ENCODE data around the gene PDE4D. TPM values are rescaled to one million over a fixed set of nuclear protein-coding genes. Genes with fewer than 3 reads are reported as not detected.

Gene PDE4D
- total RNA-seq, 4 donors from 2014 or later, result 14.7 to 36.3 (median 24.7) TPM

DNA sequence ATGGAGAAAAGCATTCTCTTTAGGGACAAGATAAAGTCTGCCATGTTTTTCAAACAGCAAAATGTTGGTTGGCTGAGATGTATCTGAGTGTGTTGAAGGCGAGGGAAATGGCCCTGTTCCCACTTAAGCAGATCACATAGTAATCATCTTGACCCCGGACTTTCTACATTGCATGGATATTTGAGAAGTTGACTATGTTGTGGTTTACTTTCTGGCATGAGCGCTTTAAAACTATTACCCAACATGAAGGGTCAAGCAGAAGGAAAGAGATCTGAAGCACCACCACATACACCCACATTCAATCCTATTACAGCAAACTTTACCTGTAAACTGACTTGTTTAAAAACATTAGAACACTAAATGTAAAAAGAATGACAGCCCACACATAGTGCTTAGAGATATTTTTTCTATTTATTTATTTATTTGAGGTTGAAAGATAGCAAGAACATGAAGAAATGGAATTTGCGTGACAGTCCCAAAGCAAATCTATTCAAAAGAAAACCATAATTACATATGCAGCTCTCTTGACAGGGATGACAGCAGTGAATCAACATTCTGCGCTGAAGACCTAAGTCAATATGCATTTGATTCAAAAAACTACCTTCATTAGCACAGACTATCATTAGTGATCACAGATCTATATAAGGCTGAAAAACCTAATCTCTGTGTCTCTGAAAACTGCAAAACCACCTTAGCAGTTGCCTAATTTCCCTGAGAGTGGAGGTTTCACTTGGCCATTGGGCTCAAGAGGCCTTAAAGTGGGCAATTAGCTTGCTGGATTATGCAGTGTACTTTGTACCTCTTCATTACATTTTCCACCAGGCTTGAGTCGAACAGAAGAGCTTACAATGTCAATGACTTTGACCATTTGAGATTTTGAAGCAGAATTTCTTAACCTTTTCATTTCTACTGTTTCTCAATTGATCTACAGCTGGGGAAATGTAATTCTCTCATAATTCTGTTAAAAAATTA, 195.0 kb downstream of the PDE4D start:
- Histone ChIP-seq H3K4me1 (no peaks in the 10 kb centered on the region), H3K27ac (no peak overlapping the region), H3K9me3 (no peaks in the 10 kb centered on the region), H3K36me3 (no peaks in the 10 kb centered on the region), H3K27me3 (no peaks in the 10 kb centered on the region), H3K4me3 (replicated peaks in 1 of 3) (no peak overlapping the region)
- WGBS, 2 donors, result 68 to 77% methylated on average over 6 of the region's 6 CpGs
- DNase-seq, result no peak
- no peak for TF ChIP-seq POLR2A (IDR thresholded peaks at IDR 0.05)
- TF ChIP-seq, protein P1, sequence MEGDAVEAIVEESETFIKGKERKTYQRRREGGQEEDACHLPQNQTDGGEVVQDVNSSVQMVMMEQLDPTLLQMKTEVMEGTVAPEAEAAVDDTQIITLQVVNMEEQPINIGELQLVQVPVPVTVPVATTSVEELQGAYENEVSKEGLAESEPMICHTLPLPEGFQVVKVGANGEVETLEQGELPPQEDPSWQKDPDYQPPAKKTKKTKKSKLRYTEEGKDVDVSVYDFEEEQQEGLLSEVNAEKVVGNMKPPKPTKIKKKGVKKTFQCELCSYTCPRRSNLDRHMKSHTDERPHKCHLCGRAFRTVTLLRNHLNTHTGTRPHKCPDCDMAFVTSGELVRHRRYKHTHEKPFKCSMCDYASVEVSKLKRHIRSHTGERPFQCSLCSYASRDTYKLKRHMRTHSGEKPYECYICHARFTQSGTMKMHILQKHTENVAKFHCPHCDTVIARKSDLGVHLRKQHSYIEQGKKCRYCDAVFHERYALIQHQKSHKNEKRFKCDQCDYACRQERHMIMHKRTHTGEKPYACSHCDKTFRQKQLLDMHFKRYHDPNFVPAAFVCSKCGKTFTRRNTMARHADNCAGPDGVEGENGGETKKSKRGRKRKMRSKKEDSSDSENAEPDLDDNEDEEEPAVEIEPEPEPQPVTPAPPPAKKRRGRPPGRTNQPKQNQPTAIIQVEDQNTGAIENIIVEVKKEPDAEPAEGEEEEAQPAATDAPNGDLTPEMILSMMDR (IDR thresholded peaks at IDR 0.05), result no peak
- intact Hi-C loops (cut with DNase I), result no loop called here

DNA sequence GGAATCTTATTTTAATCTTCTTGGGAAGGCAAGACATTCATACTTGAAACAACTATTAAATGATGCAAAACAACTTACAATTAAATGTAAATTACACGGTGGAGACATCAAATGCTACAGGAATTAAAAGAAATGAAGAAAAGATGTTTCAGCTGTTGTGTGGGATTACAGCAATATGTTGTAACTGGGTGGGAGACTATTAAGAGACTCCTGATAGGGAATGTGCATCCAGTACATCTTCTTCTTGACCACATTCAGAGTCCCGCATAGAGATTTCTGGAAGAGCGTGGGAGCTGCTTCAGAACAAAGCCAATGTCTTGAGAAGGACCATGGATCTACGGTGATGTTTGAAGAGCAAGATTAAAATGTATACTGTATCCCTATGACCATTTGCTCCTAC, 199.1 kb downstream of the PDE4D start:
- intact Hi-C loops (cut with DNase I), result no loop called here
- TF ChIP-seq, protein P1 (IDR thresholded peaks at IDR 0.05), result no peak
- Histone ChIP-seq H3K36me3 (no peaks in the 10 kb centered on the region), H3K4me3 (replicated peaks in 1 of 3) (no peak overlapping the region), H3K4me1 (no peaks in the 10 kb centered on the region), H3K27ac (no peak overlapping the region), H3K9me3 (no peaks in the 10 kb centered on the region), H3K27me3 (no peaks in the 10 kb centered on the region)
- WGBS, 2 donors, result 65 to 98% methylated on average over 4 of the region's 4 CpGs
- DNase-seq, result no peak

DNA sequence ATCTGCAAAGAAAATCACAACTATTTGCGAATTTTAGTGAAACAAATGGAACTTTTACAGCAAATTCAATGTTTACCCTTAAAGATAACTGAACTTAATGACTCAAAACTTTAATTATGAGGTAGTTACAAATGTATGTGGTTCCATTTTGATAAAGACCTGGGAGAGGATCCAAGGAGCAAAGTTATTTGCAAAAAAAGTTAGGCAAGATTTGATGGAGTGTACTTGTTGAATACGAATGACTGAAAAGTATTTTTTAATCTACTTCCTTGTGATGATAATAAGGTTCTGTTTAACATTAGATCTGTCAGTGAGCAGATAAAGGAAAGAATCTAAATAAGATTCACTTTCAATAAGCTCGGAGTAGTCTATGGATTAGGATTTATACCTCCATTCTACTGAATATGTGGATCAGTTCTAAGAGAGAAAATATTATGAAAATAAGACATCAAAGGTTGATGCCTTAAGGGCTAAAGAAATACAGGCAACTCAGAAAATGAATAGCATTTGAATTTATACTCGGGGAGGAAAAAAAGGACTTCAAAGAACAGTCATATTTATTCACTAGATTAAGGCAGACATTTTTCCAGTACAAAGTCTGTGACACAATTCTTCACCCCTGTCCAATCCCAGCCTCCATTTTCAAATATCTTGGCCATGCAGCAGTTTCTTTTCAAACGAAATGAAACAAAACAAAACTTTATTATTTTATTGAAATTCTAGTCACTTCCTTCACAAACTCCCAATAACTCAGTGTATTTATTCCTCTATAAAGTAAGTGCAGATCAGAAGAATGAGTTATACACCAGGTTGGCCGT, 199.8 kb downstream of the PDE4D start:
- H3K27me3 ChIP-seq, result no peaks in the 10 kb centered on the region
- H3K36me3 ChIP-seq, result no peaks in the 10 kb centered on the region
- TF ChIP-seq, protein P1 (IDR thresholded peaks at IDR 0.05), result no peak
- TF ChIP-seq POLR2A (IDR thresholded peaks at IDR 0.05), result no peak
- no peaks in the 10 kb centered on the region for H3K4me1 ChIP-seq
- 63 to 66% methylated on average over 6 of the region's 6 CpGs for WGBS, 2 donors
- no peak for DNase-seq
- intact Hi-C loops (cut with DNase I), result no loop called here
- no peaks in the 10 kb centered on the region for H3K9me3 ChIP-seq
- H3K27ac ChIP-seq, result no peak overlapping the region
- no peak overlapping the region for H3K4me3 ChIP-seq (replicated peaks in 1 of 3)

DNA sequence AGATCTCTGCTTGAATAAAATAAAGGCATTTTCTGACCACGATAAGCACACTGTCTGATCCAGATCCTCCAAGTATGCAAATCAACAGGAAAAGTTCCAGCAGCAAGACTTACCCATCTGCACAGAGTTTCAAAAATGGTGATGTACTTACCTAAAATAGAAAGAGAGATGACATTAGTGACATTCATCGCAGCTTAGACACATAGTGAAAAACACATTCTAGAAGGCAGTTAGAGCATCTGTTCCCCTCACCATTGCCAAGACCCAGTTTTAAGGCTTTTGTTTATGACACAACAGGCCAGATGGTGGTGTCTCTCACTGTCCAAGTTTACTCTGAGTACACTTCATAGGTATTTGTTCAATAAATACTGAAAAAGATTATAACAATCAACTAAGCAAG, 207.7 kb downstream of the PDE4D start:
- TF ChIP-seq POLR2A (IDR thresholded peaks at IDR 0.05), result no peak
- TF ChIP-seq, protein P1 (IDR thresholded peaks at IDR 0.05), result no peak
- 81 to 84% methylated on average over 2 of the region's 2 CpGs for WGBS, 2 donors
- DNase-seq, result no peak
- no peaks in the 10 kb centered on the region for H3K36me3 ChIP-seq
- no peak overlapping the region for H3K4me3 ChIP-seq (replicated peaks in 1 of 3)
- no peak overlapping the region for H3K27ac ChIP-seq
- no peaks in the 10 kb centered on the region for H3K27me3 ChIP-seq
- intact Hi-C loops (cut with DNase I), result no loop called here
- H3K4me1 ChIP-seq, result no peaks in the 10 kb centered on the region
- no peaks in the 10 kb centered on the region for H3K9me3 ChIP-seq

DNA sequence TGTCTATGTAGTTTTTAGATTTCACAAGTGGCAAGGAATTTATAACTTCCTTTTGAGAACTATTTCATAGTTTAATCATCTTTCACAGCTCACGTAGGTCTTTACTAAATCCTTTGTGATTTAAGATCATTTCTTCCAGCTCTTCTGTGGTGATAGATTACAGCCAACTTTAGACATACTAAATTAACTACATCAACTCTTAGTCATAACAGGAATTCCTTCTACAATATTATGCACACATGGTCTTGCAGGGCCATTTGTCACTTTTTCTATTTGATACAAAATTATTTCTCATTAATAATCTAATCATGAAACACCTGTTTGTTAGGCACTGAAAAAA, 208.4 kb downstream of the PDE4D start:
- intact Hi-C loops (cut with DNase I), result no loop called here
- TF ChIP-seq, protein P1 (IDR thresholded peaks at IDR 0.05), result no peak
- TF ChIP-seq POLR2A (IDR thresholded peaks at IDR 0.05), result no peak
- no peak for DNase-seq
- Histone ChIP-seq H3K9me3 (no peaks in the 10 kb centered on the region), H3K27me3 (no peaks in the 10 kb centered on the region), H3K36me3 (no peaks in the 10 kb centered on the region), H3K4me3 (replicated peaks in 1 of 3) (no peak overlapping the region), H3K4me1 (no peaks in the 10 kb centered on the region), H3K27ac (no peak overlapping the region)
- WGBS, 2 donors, result 75 to 77% methylated on average over 1 of the region's 1 CpG
